NCI-H345 treated with DMSO at 0.1 percent for 48 hours (cell line): Measurements from ENCODE around the gene C17orf113.
"Not testable (repeated sequence)": the region's sequence is repeated elsewhere in the genome, so short reads cannot be mapped to it uniquely, and the experiment has no call there.

ENCODE experiments used
- DNase-seq: peaks from one replicate; lab custom pipeline; 2025; ENCODE audit not compliant: unreplicated experiment; lab: John Stamatoyannopoulos, UW

C17orf113 gene

DNA sequence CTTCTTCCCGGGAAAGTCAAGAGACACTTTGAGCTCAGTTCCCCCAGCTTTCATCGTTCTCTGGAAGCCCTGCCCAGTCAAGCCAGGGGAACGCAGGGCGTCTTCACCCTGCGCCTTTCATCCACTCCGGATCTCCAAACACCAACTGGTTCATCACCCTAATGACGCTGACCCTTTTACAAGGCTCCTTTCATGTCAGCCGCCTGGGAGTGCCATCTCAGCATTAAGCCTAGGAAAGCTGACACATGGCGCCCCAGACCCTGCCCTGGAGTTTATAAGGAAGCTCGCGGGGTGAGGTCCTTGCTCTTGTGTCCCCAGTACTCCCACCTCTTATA is 32.6 kb downstream of the C17orf113 start:
- DNase-seq = no peak

DNA sequence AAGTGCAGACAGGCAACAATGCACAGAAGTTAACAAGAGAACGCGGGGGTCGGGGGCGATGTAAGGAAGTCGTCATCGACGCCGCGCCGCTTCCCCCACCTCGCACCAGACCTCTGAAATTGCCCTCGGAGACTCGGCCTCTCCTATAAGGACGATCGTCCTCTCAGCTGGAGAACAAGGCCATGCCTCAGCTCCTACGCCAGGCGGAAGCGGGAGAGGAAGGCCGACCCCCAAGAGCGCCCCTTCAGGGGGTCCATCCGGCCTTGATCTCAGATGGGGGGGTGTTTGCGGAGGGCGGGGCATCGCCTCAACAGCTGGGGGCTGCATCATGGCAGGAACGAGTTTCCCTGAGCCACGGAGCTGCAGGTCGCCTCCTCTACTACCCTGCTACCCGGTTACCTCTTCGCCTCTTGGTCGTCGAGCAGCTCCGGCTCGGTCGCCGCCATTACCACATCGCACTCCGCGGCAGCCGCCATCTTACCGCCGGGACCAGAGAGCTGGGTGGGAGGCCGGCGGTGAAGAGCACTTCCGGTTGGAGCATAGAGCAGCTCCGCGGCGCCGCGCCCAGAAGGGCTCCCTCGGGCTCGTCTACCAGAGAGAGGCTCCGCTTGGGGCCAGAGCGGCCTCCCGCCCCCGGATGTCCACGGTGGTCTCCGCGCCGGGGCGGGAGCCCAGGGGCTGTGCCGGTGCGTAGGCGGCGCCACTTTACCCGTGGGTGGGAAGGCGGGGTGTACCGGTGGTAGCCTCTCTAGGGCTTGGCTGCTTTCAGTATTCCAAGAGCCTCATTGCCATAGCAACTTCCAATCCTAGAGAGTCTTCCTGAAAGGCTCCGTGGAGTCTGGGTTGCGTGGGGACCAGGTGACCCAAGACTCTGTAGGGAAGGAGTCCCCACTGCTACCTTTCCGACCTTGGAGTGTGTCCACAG is 33.2 kb downstream of the C17orf113 start, which contains the start of gene DNAJC7:
TSS of gene DNAJC7 (minus strand) at position 499 of the 925 bp plus-strand sequence. CDS start at position 476, 23 bp downstream.
- DNase-seq = peak; percentile 91

DNA sequence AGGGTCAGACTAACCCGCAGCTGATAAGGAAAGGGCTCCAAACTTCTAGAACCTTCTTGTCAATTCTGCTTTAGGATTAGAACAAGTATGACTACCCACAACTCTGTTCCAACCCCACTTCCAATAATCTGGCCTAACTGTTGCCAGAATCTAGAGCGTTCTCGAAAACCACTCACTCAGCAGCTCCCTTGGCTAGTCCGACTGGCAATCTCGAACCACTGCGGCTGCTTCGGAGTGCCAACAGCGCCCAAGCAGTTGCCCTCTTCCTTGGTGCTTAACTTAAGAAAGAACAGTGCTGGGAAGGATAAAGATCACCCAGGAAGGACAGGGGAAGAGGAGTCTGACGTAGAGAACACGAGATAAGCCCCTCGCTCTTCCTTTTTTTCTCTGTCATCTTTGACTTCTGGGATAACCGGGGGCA is 34.0 kb downstream of the C17orf113 start:
- DNase-seq = no peak

DNA sequence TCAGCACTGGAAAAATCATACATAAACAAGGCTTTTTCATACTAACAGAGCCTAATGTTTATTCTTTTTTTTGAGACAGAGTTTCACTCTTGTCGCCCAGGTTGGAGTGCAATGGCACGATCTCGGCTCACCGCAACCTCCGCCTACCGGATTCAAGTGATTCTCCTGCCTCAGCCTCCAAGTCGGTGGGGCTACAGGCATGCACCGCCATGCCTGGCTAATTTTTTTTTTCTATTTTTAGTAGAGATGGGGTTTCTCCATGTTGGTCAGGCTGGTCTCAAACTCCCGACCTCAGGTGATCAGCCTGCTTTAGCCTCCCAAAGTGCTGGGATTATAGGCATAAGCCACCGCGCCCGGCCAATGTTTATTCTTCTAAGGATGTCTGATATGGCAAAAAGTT is 36.7 kb downstream of the C17orf113 start:
- DNase-seq = not testable (repeated sequence)

DNA sequence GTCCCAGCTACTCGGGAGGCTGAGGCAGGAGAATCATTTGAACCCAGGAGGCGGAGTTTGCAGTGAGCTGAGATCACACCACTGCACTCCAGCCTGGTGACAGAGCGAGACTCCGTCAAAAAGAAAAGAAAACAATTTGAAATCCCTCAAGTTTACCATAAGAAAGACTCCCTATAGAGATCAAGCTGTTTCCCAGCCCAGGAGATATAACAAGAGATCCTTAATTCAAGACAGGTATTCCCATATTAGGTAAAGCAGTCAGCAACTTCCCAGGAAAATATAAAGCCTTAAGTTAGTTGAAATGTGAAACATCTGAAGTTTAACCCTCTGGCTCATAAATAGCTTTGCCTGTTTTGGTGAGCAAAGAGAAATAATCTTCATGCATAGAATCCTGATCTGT is 38.0 kb downstream of the C17orf113 start:
- not testable (repeated sequence) for DNase-seq

DNA sequence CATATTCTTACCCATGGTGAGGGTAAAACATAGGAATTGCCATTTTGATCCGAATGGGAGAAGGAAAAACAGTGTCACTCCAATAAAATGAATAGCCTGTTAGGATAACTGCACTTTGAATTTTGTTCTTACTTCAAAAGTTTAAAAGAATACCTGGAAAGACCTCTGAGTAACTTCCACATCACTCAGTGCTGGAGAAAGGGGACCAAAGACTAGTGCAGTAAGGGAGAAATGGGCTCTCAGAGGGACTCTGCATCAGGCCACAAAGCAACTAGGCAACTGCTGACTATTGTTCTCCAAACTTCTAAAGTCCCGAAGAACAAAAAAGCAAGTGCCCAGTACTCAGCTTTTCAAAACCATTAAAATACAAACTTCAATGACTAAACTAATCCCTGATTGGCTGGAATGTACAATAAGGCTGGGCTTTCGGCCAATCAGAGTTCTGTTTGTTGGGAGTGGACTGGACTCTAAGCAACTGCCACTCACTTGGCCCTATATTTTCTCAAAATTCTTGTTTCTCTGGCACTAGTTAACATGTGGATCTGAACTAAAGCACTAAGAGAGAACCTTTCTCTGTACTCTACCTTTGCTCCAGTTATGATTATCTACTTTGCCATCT is 39.4 kb downstream of the C17orf113 start:
- DNase-seq = no peak

DNA sequence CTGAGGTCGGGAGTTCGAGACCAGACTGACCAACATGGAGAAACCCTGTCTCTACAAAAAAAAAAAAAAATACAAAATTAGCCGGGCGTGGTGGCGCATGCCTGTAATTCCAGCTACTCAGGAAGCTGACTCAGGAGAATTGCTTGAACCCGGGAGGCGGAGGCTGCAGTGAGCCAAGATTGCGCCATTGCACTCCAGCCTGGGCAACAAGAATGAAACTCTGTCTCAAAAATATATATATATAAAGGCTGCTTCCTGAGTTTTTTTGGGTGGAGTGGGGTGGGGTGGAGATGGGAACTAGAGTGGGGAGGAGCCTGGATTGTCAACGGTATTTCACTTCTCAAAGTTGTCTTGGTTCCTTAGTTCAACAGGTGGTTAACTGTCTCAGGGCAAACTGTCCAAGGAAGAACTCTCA is 40.1 kb downstream of the C17orf113 start:
- DNase-seq = not testable (repeated sequence)

DNA sequence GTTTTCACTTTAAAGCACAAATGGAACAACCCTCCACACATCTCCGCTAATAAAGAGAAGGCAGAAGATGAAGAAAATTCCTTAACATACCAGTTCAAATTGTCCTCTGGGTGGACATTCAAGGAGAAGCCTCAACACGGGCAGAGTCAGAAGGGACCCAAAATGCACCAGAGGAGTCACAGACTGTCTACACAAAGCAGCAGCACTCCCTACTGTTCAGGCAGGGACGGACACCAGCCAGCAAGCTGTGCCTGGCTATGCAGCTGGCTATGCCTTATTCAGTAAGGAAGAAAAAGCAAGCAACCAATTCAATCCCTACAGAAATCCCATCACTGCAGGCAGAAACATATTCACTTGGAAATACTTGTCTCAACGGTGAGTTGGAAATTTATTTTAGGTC is 41.2 kb downstream of the C17orf113 start:
- DNase-seq = no peak

DNA sequence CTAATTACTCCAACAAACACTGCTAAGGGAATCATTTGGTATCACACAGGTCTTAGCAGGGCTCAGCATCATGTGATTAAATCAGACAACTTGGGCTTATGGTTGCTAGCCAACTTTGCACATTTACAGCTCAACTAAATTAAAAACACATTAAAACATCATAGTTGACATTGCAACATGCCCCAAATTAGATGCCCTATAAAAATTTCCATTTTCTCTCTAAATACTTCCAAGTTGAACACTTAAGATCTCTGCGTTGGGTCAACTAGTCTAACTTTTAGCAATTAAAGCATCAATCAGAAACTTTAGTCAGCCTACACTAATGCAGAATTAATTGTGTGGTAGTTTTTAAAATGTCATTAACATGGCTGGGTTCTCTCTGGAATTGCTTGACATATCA is 45.2 kb downstream of the C17orf113 start:
- no peak for DNase-seq

DNA sequence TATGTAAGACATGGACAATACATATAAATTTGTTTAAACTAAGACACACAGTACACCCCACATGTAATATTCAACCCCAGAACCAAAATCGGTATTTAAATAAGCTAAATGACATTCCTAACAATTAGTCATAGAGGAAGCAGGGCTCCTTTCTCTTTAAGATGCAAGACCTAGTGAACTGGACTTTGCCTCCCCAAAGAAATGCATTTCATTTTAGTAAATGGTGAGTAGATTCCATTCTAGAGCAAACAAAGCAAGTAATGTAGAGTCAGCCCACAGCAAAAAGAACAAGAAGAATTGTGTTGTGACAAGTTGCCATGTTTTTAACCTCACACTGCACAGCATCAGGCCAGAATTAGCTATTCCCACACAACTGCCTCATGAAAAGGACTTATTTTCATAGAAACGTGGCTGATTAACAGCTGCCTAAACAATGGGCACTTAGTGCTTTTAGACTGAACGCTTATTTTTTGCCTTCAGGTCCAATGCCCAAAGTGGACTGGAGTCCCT is 47.6 kb downstream of the C17orf113 start:
- DNase-seq = no peak

DNA sequence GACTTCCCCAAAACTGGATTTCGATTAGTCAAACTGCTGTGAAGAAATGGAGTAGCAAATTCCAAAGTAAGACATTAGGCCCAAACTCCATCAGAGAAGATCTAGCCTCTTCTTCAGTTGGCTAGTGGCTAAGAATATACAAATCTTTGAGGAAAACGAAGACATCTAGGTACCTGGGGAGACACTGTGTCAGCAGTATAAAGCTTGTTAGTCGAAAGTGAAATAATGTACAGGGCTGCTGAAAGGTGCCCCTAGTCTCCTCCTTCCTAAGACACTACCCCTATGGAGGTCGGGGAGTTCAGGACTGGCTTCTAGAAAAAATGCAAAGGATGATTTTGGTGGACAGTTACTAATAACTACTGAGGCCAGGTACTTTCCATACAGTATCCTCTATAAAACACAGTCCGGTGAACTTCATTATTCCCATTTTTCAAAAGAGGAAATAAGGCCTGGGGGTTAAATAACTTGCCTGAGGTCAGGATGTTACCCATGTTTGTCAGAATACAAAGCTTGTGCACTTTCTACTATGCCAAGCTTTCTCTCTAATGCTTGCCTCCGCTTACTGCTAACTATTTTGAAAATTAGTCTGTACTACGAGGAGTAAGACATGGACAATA is 48.1 kb downstream of the C17orf113 start:
- DNase-seq = no peak

DNA sequence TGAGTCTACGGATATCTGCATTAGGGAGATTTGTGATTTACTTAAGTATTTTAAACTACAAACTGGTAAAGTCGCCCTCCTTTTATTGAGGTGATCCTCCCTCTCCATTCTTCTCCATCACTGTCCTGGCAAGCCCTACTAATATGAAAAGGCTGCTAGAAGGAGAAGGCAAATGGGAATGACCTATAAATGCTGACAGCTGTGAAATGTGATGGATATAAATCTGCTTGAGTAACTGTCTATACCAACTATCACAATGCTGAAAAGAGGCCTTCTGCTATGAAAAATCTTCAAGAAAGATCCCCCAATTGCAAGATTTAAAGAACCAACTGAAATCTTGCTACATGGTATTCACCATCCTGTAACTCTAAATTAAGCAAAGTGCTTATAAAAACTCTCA is 48.7 kb downstream of the C17orf113 start:
- DNase-seq = no peak

DNA sequence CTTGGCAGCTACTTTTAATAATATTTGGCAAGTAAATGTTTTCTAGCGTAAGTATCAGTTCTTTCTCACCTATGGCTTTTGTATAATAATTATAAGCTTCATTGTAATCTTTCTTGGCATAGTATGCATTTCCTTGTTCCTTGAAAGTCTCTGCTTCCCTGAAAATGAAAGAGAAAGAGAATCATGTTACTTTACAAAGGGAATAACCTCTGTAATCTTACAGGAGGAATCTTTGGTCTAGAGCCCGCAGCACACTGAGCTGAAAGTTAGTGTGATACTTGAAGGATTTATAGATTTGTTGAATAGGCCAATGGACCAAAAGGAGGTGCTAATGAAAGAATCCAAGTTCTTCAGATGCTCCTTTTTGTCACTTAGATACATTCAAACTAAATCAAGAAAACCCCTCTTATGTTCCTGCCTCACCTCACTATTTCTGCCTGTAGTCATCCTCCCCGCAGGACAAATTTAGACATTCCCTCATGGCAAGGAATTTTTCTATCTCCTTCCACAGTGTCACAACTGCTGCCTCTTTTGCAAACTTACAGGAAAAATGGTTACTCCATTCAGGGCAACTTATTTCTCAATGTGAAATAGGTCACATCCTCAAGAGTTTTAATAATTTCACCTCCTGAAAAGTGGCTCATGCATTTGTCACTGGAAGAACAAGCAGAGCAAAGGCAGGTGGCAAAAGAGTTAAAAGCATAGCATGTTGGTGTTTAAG is 49.8 kb downstream of the C17orf113 start:
- no peak for DNase-seq

DNA sequence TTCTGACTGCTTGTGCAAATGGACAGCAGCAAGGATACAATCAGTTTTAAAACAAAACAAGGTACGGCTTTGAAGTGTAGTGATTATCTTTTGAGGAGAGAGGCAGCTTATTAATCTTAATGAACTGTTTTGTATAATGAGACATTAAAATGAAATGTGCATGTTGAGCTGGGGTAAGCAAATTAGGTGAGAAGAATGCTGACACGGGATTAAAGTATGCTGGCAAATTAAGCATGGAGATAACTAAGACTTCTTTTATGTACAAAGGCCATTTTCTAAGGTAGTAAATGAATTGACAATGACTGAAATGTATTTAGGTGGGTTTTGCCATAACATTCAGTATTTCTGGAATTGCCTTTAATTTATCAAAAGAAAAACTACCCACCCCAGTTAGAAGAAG is 51.9 kb downstream of the C17orf113 start:
- DNase-seq = no peak

DNA sequence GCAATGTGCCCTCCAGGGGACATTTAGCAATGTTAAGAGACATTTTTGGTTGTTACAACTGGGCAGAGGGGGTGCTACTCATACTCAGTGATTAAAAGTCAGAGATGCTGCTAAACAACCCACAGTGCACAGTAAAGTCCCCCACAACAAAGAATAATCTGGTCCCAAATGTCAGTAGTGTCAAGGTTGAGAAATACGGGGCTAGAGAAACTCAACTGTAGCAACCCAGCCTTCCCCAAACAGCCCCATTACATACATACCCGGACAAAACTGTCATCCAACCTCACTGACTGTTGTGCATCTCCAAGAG is 53.6 kb downstream of the C17orf113 start:
- DNase-seq = no peak

DNA sequence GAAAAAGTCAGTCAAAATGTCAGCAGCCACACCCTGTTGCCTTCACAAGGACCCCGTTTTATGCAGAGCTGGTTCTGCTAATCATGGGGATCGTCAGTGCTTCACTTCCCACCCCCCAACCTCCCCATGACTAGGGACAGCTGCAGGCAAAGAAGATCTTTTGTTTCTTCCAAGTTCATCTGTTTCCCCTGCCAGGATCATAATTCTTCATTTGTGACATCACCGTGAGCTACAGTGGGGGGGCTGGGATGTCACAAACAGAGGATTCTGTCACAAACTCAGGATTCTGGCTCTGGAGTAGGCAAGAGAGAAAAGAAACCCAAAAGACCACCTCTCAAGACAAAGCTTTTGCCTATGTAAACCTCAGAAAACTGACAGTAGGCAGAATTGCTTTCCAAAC is 57.8 kb downstream of the C17orf113 start:
- DNase-seq = no peak

DNA sequence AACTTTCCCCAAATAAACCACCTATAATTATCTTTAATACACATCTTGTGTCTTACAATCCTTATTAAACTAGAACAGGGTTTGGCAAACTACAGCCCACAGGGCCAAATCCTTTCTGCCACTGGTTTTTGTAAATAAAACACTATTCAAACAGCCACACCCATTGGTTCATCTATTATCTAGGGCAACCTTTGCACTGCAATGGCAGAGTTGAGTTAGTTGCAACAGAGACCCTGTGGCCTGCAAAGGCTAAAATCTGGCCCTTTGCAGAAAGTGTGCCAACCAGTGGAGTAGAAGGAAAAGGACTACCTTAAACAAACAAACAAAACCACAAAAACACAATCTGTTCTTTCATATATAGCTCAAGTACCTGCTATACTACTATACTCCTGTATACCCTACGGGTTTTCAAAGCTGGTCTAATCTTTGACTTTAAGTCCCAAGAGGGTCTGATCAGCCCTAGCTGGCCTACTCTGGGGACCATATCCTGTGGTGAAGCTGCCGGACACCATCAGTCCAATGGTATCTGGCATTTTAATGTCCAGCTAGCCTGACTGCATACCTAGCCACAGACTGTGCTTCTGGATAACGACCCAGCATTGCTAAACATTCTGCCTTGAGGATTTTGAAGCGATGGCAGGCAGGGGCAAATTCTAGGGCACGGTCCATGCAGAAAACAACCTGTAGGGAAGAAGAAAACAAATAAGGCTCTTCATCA is 60.5 kb downstream of the C17orf113 start:
- DNase-seq = no peak

DNA sequence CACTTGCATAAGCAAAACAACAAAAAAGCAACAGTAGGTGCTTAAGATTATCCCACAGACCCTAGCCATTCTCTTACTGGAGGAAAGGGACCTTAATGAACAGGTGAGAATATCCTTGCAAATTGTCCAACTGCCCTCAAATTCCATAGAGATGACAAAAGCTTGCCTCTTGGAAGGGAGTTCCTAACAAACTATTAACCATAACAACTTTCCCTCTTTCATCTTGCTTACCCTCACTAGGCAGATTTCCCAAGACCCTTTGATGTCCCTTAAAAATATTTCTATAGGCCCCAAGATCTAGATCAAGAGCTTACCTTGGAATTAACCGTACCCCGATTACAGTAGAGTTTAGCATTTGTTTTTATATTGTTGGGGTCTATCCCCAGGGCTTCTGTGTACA is 62.0 kb downstream of the C17orf113 start:
- no peak for DNase-seq
